ENCODE measurements around the gene WDR62. TPM values are rescaled to one million over a fixed set of nuclear protein-coding genes. Genes with fewer than 3 reads are reported as not detected.

The WDR62 gene
- 15.4 to 27.5 TPM (median 26.2 TPM) in 5 replicates for total RNA-seq (2022; extraction: Qiagen RNA extraction)

GRCh38 chr19:36054733-36055686 lies at the start of gene WDR62:
TSS of gene WDR62 (plus strand) at chr19:36054897. CDS start at chr19:36054972, 75 bp downstream.

GRCh38 chr19:36008336-36008978 lies 46.2 kb upstream of the WDR62 start, which contains the start of gene SYNE4:
TSS of gene SYNE4 (minus strand) at chr19:36008813. CDS start at chr19:36008681, 132 bp downstream.

DNA sequence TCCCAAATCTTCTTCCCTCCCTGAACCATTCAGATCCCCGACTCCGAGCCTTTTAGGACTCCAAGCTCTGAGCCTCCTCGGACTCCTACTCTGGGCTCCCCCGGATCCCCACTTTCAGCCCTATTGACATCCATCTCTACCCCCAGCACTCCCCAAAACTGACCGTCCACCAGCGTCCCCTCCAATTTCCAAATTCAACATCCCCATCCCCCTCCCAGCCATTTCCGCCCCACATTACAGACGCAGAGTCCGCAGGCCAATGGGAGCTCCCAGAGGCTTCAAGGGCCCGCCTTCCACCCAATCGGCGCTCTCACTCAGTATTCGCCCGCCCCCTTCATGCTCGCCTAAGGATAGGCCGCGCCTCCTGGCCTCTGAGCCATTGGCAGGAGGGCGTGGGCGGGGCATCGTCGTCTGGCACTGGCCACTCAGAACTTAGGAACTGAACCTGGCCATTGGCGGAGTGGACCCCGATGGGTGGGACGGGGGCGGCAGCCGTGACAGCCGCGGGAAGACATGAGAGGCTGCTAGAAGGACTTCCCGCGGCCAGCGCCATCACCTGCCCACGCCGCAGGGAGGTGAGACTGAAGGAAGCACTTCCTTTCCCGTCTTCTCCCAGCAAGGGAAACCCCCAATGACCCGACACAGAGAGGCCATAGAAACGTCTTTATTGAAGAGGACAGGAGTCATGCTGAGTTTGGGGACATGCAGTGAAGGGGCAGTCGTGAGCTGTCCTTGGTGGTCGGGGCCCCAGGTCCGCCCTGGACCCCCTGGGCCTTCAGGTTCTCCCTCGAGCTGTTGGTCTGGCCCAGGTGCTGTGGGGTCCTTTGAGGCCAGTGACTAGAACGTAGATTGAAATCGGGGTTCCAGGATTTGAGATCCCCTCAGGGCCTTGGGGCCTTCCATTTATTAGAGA lies 40.4 kb upstream of the WDR62 start, which contains the start of gene ALKBH6:
TSS of gene ALKBH6 (minus strand) at position 202 of the 913 bp plus-strand sequence. CDS start 816 bp downstream, outside the sequence.

DNA sequence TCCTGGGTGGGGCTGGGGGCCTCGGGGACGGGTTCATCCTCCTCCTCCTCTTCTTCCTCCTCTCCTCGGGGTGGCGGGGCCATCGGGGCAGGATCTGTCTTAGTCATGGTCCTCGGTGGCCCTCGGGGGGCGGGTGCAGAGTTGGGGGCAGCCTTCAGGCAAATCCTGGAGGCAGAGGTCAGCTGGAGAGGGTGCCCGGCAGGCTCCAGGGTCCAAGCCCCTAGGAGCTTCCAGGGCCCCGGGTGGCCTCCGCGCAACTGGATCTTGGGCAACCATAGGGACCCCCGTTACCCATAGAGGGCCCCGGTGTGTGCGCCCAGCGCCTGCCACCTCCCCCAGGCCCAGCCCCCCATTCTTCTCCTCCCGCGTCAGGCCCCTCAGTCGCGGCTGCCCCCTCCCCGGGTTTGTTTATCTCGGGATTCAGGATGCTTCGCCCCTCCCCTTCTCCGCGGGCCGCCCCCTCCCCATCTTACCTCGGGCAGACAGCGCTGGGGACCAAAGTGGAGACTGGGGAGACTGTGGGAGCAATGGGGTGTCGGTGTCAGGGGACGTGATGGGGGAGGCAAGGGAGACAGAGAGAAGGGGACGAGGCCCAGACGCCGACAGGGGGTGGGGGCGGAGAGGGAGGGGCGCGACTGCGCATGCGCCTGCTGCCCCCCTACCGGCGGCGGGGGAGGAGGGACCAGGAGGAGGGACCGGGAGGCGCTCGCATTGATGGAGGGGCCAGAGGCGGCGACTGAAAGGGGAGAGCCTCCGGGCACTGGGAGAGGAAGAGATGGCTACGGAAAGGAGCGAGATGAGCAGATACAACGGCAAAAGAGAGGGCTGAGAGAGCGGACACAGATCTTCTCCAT lies 22.2 kb upstream of the WDR62 start, which contains the start of gene CLIP3:
TSS of gene CLIP3 (minus strand) at position 623 of the 854 bp plus-strand sequence. CDS start at position 107, 516 bp downstream.

DNA sequence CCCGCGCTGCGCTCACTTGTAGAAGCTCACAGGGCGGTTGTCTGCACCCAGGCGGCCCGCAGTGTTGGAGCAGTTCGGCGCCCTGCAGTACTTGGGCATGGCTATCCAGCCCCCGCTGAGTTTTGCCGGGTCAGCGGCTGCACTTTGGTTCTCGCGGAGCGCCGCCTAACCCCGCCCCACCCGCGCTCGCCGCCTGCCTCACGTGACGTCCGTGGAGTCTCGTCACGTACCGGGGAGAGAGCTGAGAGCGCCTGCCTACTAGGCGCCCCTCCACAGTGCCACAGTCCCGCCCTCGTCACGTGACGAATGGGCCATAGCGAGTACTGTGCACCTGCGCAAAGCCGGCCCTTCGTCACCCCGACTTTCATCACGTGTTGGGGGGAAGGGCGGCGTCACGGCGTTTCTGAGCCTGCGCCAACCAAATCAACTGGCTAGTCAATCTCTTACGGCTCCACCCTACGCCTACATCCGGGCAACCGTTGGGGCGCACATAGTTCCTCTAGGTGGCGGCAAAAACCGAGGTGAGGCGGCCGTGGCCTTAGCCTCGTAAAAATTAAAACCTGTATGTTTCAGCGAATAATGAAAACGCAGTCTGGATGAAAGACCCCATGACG lies 471 bp upstream of the WDR62 start, which contains the start of gene THAP8:
TSS of gene THAP8 (minus strand) at position 167 of the 614 bp plus-strand sequence. CDS start at position 99, 68 bp downstream.

GRCh38 chr19:36110487-36111199 lies 55.9 kb downstream of the WDR62 start, which contains the start of gene OVOL3:
TSS of gene OVOL3 (plus strand) at chr19:36111143. CDS start at chr19:36111203, 60 bp downstream.

GRCh38 chr19:36114721-36115452 lies 60.2 kb downstream of the WDR62 start, which contains the start of gene POLR2I:
TSS of gene POLR2I (minus strand) at chr19:36114875. CDS start at chr19:36114856, 19 bp downstream.

GRCh38 chr19:36115453-36116343 lies 61.0 kb downstream of the WDR62 start, which contains the start of gene TBCB:
TSS of gene TBCB (plus strand) at chr19:36115468. CDS start at chr19:36115561, 93 bp downstream.

DNA sequence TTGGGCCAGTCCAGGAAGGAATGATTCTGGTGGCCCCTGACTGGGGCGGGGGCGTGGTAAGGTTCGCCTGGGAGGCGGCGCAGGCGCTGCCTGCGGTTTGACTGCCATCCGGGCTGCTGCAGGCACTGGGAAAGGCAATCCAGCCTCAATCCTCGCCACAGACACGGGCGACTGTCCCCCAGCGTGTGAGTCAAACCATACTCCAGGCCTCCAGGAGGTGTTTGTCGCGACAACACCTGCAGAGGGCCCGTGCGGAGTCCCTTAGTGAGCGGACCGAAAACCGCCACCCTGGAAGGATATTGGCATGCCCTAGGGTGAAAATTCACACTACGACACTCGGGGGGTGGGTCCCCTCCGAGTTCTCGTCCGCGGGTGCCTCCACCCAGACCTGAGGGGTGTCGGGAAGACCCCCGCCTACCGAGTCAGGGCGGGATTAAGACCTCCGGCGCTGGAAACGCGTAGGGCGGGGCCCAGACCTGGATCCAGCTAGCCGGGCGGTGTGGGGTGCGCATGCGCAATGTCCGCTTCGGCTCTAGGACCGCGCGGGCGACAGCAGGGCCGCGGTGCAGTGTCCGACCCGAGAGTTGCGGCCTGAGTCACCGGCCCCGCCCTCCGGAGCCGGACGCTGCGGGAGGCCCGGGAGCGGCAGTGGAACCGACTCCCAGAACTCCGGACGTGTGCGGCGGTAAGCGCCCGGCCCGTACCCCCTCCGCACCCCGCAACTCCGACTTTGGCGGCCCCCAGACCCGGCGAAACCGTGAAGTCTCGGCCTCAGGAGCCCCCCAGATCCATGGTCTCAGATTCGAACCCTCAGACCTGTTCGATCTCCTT lies 85.0 kb downstream of the WDR62 start, which contains the start of gene CAPNS1:
TSS of gene CAPNS1 (plus strand) at position 594 of the 831 bp plus-strand sequence. CDS start 946 bp downstream, outside the sequence.

GRCh38 chr19:36152352-36153091 lies 97.8 kb downstream of the WDR62 start, which contains the start of gene COX7A1:
TSS of gene COX7A1 (minus strand) at chr19:36152447. CDS start at chr19:36152407, 40 bp downstream.

Other genes starting within 250 kb of the WDR62 start
- 0.12 to 0.46 TPM (median 0.16 TPM) in 5 replicates for gene PRODH2, start 242.1 kb upstream of the WDR62 start, total RNA-seq (2022; extraction: Qiagen RNA extraction)
- gene NPHS1, start 202.4 kb upstream of the WDR62 start, total RNA-seq (2022; extraction: Qiagen RNA extraction) = 0.38 to 0.70 TPM (median 0.45 TPM) in 5 replicates
- 0.37 to 0.65 TPM (median 0.52 TPM) in 5 replicates for gene KIRREL2, start 198.0 kb upstream of the WDR62 start, total RNA-seq (2022; extraction: Qiagen RNA extraction)
- 71.0 to 103 TPM (median 96.5 TPM) in 5 replicates for gene APLP1, start 186.3 kb upstream of the WDR62 start, total RNA-seq (2022; extraction: Qiagen RNA extraction)
- gene NFKBID, start 154.4 kb upstream of the WDR62 start, total RNA-seq (2022; extraction: Qiagen RNA extraction) = 3.5 to 6.3 TPM (median 5.9 TPM) in 5 replicates
- 0.15 to 0.47 TPM (median 0.32 TPM) in 4 of 5 replicates, not detected in the other for gene HCST, start 152.4 kb upstream of the WDR62 start, total RNA-seq (2022; extraction: Qiagen RNA extraction)
- not detected in 5 replicates for gene TYROBP, start 146.6 kb upstream of the WDR62 start, total RNA-seq (2022; extraction: Qiagen RNA extraction)
- gene LRFN3, start 118.5 kb upstream of the WDR62 start, total RNA-seq (2022; extraction: Qiagen RNA extraction) = 13.2 to 27.6 TPM (median 23.1 TPM) in 5 replicates
- gene SDHAF1, start 59.7 kb upstream of the WDR62 start, total RNA-seq (2022; extraction: Qiagen RNA extraction) = 32.4 to 43.7 TPM (median 41.9 TPM) in 5 replicates
- 0.15 to 0.36 TPM (median 0.28 TPM) in 5 replicates for gene SYNE4, start 46.1 kb upstream of the WDR62 start, total RNA-seq (2022; extraction: Qiagen RNA extraction)
- 20.0 to 26.5 TPM (median 22.8 TPM) in 5 replicates for gene ALKBH6, start 40.7 kb upstream of the WDR62 start, total RNA-seq (2022; extraction: Qiagen RNA extraction)
- gene CLIP3, start 22.0 kb upstream of the WDR62 start, total RNA-seq (2022; extraction: Qiagen RNA extraction) = 0.67 to 0.99 TPM (median 0.74 TPM) in 5 replicates
- 4.4 to 7.7 TPM (median 7.2 TPM) in 5 replicates for gene THAP8, start 612 bp upstream of the WDR62 start, total RNA-seq (2022; extraction: Qiagen RNA extraction)
- gene OVOL3, start 56.2 kb downstream of the WDR62 start, total RNA-seq (2022; extraction: Qiagen RNA extraction) = 0.15 to 0.26 TPM (median 0.25 TPM) in 3 of 5 replicates, not detected in the others
- 239 to 270 TPM (median 250 TPM) in 5 replicates for gene POLR2I, start 60.0 kb downstream of the WDR62 start, total RNA-seq (2022; extraction: Qiagen RNA extraction)
- gene TBCB, start 60.6 kb downstream of the WDR62 start, total RNA-seq (2022; extraction: Qiagen RNA extraction) = 456 to 511 TPM (median 495 TPM) in 5 replicates
- gene CAPNS1, start 85.2 kb downstream of the WDR62 start, total RNA-seq (2022; extraction: Qiagen RNA extraction) = 1,596 to 2,458 TPM (median 2,269 TPM) in 5 replicates
- gene COX7A1, start 97.5 kb downstream of the WDR62 start, total RNA-seq (2022; extraction: Qiagen RNA extraction) = not detected in 5 replicates
- 4.4 to 4.8 TPM (median 4.6 TPM) in 5 replicates for gene ZNF565, start 159.8 kb downstream of the WDR62 start, total RNA-seq (2022; extraction: Qiagen RNA extraction)
- gene ZNF146, start 160.2 kb downstream of the WDR62 start, total RNA-seq (2022; extraction: Qiagen RNA extraction) = 120 to 157 TPM (median 136 TPM) in 5 replicates

Data from A549 treated with dexamethasone at 1 μM for 4 hours (cell line).